Measurements from ENCODE around the gene ESPNL.
"Not testable (repeated sequence)": the region's sequence is repeated elsewhere in the genome, so short reads cannot be mapped to it uniquely, and the experiment has no call there.

ESPNL gene, protein sequence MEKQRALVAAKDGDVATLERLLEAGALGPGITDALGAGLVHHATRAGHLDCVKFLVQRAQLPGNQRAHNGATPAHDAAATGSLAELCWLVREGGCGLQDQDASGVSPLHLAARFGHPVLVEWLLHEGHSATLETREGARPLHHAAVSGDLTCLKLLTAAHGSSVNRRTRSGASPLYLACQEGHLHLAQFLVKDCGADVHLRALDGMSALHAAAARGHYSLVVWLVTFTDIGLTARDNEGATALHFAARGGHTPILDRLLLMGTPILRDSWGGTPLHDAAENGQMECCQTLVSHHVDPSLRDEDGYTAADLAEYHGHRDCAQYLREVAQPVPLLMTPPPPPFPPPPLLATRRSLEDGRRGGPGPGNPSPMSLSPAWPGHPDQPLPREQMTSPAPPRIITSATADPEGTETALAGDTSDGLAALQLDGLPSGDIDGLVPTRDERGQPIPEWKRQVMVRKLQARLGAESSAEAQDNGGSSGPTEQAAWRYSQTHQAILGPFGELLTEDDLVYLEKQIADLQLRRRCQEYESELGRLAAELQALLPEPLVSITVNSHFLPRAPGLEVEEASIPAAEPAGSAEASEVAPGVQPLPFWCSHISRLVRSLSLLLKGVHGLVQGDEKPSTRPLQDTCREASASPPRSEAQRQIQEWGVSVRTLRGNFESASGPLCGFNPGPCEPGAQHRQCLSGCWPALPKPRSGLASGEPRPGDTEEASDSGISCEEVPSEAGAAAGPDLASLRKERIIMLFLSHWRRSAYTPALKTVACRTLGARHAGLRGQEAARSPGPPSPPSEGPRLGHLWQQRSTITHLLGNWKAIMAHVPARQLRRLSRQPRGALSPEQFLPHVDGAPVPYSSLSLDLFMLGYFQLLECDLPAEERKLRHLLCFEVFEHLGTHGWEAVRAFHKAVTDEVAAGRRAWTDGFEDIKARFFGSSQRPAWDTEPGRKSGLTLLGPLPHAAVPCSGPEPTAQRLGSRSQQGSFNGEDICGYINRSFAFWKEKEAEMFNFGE

DNA sequence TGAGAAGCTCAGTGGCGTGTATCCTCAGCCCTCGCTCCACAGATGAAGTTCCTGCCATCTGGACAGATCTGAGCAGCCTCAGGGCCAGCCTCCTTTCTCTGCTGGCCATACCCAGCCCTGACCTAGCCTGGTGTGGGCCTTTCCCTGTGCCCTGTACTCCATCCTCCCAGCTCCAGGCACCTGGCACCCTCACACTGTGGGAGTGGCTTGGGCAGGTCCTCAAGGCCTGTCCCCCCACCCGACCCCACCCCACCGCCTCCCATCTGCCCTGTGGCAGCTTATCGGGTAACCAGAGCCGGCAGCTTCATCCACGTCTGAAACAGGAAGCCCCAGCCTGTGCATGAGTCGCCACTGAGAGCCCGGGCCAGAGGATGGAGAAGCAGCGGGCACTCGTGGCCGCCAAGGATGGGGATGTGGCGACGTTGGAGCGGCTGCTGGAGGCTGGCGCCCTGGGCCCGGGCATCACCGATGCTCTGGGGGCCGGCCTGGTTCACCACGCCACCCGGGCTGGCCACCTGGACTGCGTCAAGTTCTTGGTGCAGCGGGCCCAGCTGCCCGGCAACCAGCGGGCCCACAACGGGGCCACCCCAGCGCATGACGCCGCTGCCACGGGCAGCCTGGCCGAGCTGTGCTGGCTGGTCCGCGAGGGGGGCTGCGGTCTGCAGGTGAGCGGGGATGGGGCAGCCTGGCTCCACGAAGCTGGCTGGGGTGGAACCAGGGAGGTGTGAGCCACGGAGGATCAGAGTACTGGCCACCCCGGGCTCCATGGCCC is at the start of gene ESPNL:
Gene ESPNL, plus strand, starts transcription at position 292 of the 772 bp plus-strand sequence. Its CDS starts 80 bp downstream, at position 372.
- no peak for DNase-seq (ENCODE audit: low spot score)

DNA sequence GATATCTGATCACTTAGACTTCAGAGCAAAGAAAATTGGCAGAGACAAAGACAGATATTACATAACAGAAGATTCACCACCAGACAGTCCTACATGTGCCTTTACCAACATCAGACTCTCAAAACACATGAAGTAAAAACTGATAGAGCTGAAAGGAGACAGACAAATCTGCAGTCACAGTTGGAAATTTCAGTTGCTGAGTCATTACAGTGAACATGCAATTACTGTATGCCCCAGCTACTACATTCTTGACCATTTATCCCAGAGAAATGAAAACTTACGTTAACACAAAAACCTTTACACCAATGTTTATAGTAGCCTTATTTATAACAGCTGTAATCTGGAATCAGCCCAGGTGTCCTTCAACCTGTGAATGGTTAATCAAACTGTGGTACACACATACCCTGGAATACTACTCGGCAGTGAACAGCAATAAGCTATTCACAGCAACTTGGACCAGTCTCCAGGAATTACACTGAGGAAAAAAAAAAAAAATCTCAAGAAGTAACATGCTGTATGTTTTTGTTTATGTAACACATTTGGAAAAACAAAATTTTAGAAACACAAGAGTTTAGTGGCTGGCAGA is 46.9 kb upstream of the ESPNL start:
- DNase-seq (ENCODE audit: low spot score), result no peak

DNA sequence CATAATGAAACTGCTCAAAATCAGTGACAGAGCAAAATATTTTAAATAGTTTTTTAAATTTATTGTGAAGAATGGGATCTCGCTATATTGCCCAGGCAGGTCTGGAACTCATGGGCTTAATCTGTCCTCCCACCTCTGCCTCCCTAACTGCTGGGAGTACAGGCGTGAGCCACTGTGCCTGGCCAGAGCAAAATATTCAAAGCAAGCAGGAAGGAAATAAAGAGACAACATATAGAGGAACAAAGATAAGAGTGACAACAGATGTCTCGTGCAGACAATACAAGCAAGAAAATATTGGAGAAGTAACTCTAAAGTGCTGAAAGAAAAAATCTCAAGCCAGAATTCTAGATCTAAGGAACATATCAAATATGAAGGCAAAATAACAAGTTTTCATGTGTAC is 44.3 kb upstream of the ESPNL start:
- DNase-seq (ENCODE audit: low spot score), result no peak

DNA sequence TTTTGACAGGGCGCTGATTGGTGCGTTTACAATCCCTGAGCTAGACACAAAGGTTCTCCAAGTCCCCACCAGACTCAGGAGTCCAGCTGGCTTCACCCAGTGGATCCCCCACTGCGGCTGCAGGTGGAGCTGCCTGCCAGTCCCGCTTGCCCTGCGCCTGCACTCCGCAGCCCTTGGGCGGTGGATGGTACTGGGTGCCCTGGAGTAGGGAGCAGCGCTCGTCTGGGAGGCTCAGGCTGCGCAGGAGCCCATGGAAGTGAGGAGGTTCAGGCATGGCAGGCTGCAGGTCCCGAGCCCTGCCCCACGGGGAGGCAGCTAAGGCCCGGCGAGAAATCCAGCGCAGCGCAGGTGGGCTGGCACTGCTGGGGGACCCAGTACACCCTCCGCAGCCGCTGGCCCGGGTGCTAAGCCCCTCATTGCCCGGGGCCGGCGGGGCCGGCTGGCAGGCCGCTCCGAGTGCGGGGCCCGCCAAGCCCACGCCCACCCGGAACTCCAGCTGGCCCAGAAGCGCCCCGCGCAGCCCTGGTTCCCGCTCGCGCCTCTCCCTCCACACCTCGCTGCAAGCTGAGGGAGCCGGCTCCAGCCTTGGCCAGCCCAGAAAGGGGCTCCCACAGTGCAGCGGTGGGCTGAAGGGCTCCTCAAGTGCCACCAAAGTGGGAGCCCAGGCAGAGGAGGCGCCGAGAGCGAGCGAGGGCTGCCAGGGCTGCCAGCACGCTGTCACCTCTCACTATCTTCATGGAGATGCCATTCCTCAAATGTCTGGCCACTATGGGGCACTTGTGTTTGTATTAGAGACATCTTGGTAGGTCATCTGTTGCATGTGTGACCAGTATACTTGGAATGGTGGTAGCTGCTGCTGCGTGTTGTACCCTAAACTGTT is 42.2 kb upstream of the ESPNL start:
- not testable (repeated sequence) for DNase-seq (ENCODE audit: low spot score)

DNA sequence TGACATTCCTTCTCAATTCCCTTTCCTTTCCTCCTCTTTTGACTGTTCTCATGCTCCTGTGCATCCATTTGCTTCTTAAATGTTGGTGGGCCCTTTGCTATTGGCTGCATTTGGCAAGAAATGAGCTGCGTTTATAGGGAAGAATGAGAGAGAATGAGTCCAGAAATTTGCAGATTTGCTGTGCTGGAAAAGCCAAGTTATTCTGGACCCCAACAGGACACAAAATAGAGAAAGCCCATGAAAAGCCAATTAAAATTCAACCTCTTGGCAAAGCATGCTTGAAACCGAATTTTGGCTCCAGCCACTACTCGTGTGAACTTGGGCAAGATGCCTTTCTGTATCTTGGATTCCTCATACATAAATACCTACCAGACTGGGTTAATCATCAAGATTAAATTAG is 40.6 kb upstream of the ESPNL start:
- DNase-seq (ENCODE audit: low spot score), result no peak

DNA sequence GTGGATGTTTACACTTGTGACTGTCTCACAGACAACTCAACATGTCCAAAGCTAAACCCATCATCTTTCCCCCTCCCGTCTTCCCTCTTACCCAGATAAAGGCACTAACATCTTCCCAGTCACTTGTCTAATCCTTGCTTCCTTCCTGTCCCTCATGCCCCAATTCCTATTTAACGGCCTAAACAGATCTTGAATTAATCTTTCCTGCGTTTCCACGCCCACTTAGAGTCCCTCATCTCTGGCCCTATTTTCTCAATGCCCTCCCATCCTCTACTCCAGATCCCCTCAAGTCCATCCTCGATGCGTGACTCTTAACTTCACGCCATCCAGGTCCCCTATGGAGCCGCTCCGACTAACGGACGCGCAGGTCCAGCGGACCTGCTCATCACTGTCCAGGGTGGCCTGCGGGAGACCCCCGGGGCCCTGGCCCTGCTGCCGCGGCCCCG is 40.0 kb upstream of the ESPNL start:
- peak; percentile 30 for DNase-seq (ENCODE audit: low spot score)

DNA sequence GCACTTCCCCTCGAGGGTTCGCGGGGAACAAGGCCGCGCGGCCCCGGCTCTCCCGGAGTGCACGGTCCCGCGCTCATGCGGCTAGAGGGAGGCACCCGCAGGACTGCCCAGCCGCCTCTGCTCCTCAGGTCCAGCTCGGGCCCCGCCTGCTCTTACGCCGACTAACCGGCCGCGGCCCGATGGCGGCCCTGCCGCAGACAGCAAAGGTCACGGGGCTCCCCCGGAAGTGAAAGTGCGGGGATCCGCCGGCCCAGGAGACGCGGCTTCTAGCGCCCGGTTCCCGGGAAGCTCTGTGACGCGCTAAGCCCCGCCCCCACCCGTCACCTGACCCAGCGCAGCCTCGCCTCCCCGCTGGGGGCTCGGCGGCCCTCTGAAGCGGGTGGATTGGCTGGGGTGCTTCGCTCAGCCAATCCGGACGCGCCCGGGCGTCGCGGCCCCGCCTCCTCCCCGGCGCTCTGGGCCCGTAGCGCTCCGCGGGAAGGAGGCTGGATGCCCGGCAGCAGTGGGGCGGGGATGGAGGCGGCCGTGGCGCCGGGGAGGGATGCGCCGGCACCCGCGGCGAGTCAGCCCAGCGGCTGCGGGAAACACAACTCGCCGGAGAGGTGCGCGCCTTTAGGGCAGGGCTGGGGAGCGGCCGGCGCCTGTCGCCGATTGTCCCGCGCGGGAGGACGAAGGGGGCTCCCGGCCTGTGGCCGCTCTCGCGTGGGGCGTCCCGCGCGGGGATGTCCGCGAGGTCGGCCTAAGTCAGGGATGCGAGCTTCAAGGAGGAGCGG is 39.4 kb upstream of the ESPNL start, which contains the start of gene SCLY:
Gene SCLY, plus strand, starts transcription at position 460 of the 773 bp plus-strand sequence. Its CDS starts 54 bp downstream, at position 514.
- peak; percentile 97 for DNase-seq (ENCODE audit: low spot score)

DNA sequence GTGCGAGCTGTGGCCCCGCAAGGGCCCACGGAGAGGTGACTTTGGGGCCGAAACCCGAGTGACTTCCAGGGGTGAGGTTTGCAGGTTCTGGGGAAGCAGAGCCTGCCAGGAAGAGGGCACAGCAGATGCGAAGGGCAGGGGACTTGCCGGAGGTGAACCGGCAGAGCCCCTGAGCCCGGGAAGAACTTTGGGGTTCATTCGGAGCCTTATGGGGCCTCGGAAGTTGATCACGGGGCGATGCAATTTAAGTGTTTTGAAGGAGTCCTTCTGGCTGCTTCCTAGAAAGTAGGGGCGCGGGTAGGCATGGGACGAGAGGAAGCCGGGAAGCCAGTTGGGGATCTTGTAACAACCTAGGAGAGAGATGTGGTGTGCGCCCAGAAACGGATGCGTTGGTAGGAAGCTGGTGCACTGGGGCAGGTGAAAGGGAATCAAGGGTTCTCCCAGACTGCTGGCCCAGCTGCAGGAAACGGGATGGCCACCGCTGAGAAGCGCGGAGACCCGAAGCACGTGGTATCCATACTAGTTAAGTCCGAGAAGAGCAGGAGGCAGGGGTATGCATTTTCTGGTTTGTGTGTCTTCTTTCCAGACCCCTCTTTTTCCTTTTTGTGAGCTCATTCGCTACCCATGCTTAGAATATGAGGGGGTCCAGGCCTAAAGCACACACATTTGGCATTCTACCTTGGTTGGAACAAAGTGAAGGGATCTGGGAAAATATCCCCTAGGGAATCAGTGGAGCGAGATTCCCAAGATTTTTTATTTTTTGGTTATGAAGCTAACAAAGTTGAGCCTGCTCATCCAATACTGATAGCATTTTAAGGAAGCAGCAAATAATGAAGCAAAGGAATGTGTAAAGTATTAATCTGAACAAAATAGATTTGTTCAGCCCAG is 38.6 kb upstream of the ESPNL start:
- DNase-seq (ENCODE audit: low spot score), result peak; percentile 34

DNA sequence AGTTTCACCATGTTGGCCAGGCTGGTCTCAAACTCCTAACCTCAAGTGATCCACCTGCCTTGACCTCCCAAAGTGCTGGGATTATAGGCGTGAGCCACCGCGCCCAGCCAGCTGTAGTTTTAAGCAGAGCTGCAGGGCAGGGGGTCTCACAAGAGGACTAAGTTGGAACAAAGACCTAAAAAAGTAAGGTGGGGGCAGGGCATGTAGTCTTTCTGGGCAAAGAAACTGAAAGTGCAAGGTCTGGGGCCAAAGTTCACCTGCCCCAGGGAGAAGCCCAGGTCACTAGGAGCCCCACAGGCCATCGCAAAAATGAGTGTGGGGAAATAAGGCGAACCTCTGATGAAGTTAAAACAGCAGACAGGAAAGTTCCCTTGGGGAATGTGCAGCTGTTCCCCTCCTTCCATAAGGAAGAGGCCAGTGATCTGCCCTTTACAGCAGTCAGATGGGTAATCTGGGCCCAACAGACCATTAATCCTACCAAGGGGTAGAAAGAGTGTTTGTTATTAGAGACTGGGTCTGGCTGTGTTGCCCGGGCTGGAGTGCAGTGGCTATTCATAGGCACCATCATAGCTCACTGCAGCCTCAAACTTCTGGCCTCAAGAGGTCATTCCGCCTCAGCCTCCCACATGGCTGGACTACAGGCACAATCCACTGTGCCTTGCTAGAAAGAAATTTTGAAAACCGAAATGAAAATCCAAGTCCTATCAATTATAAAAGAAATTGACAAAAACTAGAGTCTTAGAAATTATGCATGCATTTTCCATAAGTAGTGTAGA is 36.5 kb upstream of the ESPNL start:
- no peak for DNase-seq (ENCODE audit: low spot score)

DNA sequence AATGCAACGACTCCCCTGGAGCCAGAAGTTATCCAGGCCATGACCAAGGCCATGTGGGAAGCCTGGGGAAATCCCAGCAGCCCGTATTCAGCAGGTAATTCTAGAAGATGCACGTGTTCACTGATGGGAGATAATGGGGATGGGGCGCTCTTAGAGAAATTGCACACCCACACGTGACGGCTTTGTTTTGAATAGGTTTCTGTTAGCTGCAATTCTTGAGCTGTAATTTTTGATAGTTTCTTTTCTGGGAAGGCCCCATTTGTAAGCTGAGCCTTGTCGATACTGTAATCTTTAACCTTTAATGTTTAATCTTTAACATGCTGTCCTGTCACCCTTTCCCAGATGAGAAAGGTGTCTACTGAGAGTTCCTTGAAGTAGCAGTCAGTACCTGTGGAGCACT is 35.8 kb upstream of the ESPNL start:
- DNase-seq (ENCODE audit: low spot score), result no peak

DNA sequence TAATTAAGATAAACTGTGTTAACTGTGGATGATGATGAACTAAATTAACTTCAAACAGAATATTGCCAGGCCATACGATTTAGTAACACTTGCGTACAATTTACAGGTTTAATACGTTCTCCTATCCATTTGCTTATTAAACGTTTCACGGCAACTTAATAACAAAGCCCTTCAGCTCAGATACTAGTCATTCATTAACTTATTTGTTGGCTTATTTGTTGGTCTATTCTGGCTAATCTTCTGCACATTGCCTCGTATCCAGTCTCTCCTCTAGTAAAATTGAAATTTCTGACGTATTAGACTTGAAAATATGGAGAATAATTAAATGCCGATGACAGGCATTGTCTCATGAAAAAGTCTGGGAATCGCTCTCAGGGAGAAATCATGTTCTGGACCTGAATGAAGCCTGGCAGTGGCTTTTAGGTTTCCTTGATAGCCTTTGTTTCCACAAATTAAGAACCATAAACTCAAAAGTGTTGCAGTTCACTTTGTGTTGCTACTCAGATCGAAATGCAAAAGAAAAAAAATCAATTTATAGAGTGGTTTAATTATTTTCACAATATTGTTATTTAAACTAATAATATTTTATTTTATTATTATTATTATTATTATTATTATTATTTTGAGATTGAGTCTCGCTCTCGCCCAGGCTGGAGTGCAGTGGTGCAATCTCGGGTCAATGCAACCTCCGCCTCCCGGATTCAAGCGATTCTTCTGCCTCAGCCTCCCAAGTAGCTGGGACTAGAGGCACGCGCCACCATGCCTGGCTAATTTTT is 34.9 kb upstream of the ESPNL start:
- DNase-seq (ENCODE audit: low spot score), result no peak

DNA sequence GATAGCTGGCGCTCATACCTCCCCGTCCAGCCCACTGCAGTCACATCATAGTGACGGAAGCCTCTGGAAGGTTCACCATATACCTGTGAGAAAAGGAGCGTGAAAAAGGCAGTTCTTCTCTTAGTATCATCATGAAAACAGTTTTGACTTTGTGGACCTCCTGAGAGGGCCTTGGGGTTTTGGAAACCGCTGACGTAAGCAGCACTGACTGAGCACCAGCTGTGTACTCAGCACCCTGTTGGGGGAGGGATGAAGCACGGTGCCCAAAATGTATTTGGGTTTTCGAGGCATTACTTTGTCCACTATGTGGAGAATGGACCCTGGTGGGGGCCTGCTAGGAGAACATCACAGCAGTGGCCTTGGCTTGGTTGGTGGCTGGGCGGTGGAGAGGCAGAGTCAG is 33.9 kb upstream of the ESPNL start:
- DNase-seq (ENCODE audit: low spot score), result no peak

DNA sequence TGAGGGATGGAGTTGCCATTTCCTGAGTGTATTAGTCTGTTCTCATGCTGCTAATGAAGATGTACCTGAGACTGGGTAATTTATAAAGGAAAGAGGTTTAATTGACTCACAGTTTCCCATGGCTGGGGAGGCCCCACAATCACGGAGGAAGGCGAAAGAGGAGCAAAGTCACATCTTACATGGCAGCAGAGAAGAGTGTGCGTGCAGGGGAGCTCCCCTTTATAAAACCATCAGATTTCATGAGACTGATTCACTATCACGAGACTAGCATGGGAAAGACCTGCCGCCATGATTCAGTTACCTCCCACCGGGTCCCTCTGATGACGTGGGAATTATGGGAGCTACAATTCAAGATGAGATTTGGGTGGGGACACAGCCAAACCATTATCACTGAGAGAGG is 33.4 kb upstream of the ESPNL start:
- DNase-seq (ENCODE audit: low spot score), result not testable (repeated sequence)

DNA sequence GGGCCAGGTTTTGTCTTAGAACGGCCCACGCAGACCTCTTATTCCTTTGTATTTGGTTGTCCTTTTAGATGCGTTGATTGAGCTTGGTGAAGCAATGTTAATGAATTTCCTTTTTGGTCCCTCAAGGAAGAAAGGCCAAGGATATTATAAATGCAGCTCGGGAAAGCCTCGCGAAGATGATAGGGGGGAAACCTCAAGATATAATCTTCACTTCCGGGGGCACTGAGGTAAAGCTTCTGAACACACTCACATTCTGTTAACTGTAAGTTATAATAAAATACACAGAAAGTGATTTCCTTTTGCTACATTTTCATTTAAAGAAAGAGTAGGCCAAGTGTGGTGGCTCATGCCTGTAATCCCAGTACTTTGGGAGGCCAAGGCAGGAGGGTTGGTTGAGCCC is 32.2 kb upstream of the ESPNL start:
- DNase-seq (ENCODE audit: low spot score), result no peak

DNA sequence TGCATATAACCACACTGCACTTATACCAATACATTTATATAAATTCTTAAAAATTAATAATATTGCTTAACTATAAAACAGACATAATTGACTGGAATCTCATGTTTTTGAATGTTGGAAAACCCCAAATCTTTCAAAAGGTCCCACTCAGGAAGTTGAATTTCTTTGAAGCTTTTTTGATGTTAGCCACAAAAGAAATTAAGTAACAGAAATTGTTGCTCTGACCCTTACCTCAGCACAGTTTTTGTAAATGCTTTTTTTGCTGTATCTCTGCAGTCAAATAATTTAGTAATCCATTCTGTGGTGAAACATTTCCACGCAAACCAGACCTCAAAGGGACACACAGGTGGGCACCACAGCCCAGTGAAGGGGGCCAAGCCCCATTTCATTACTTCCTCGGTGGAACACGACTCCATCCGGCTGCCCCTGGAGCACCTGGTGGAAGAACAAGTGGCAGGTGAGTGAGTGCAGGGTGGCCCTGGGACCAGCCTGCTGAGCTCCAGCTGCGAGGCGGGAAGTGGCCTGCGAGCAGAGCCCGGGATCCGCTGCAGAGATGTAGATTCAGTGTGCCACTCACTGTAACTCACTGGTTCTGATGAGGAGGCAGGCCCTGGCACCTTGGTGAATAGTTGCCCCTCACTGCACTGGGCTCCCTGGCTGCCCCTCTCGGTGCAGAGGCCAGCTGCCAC is 31.0 kb upstream of the ESPNL start:
- no peak for DNase-seq (ENCODE audit: low spot score)

DNA sequence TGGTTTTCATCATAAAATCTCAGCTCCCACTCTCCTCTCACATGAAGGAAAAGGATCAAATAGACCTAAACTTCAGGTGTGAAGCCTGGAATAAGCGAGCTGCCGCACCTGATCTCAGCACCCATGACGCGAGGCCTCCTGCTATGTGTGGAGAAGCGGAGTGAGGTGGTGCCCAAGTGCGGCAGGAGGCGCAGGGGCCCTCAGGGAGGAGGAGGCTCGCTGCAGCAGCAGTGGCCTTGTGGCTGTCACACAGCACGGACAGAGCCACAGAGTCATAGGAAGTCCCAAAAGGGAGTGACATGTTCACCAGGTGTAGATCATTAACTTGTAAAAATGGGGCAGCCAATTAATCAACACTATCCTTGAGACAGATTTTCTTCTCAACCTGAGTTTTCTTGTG is 30.3 kb upstream of the ESPNL start:
- no peak for DNase-seq (ENCODE audit: low spot score)
